Natural killer cell (primary cell): ENCODE results near the gene ADRA2B. TPM values are rescaled to one million over a fixed set of nuclear protein-coding genes. Genes with fewer than 3 reads are reported as not detected.

Experiments
- ATAC-seq, 3 donors: fragments of 150-1000 bp in 2 of 3; fragments of 200-7000 bp in 1 of 3; cut with Tn5 transposase; 1 replicate in 1 of 3; 2 replicates in 2 of 3; pipeline ENCODE4 v1.10.0; 2021; ENCODE audit warnings: mild to moderate bottlenecking in 2 of 3, moderate library complexity in 2 of 3
- DNase-seq, 2 donors: peaks; one replicate each; pipeline versions ENCODE4 v3.0.0 to v3.0.0-alpha.2; 2013 to 2021; ENCODE audit warnings: mixed read lengths in 1 of 2
- H3K27ac ChIP-seq: one replicate; pipeline ENCODE4 v1.5.1; 2013; ENCODE audit warnings: mild to moderate bottlenecking, low read length
- H3K27me3 ChIP-seq: one replicate; pipeline ENCODE4 v1.6.1; 2013; ENCODE audit warnings: low read length; ENCODE audit not compliant: control insufficient read depth, insufficient read depth
- H3K36me3 ChIP-seq: one replicate; pipeline ENCODE4 v1.6.1; 2013; ENCODE audit warnings: low read length; ENCODE audit not compliant: control insufficient read depth, insufficient read depth
- H3K4me1 ChIP-seq: one replicate; pipeline ENCODE4 v1.6.1; 2013; ENCODE audit warnings: low read length; ENCODE audit not compliant: control insufficient read depth, insufficient read depth
- H3K4me3 ChIP-seq: one replicate; pipeline ENCODE4 v1.5.1; 2013; ENCODE audit warnings: low read length
- H3K9me3 ChIP-seq: one replicate; pipeline ENCODE4 v1.6.1; 2013; ENCODE audit warnings: low read length; ENCODE audit not compliant: control insufficient read depth, insufficient read depth
- H3K27ac Mint-ChIP-seq, 2 donors: one replicate each; pipeline ENCODE4 v1.8.0; 2022; ENCODE audit warnings: mild to moderate bottlenecking in 2 of 2, mixed read lengths in 2 of 2, moderate library complexity in 1 of 2
- H3K27me3 Mint-ChIP-seq, 2 donors: one replicate each; pipeline ENCODE4 v1.8.0; 2022; ENCODE audit warnings: low read depth in 2 of 2, mixed read lengths in 2 of 2
- H3K36me3 Mint-ChIP-seq: one replicate; pipeline ENCODE4 v1.8.0; 2022; ENCODE audit warnings: mixed read lengths
- H3K4me1 Mint-ChIP-seq, 2 donors: one replicate each; pipeline ENCODE4 v1.8.0; 2022; ENCODE audit warnings: mixed read lengths in 2 of 2
- H3K4me3 Mint-ChIP-seq: one replicate; pipeline ENCODE4 v1.8.0; 2022; ENCODE audit warnings: mild to moderate bottlenecking, moderate library complexity, mixed read lengths
- H3K9me3 Mint-ChIP-seq, 2 donors: one replicate each; pipeline ENCODE4 v1.8.0; 2022; ENCODE audit warnings: mixed read lengths in 2 of 2
- WGBS: methylation state at CpG from one replicate; pipeline ENCODE4 v1.1.7; 2013; ENCODE audit warnings: missing lambda C conversion rate; ENCODE audit not compliant: insufficient coverage; 5-methylcytosine and 5-hydroxymethylcytosine counted together
- intact Hi-C: fragments of 100-400 bp; cut with micrococcal nuclease; formaldehyde crosslinking; loops from one replicate; pipeline ENCODE4 v1.14.2; 2022
- total RNA-seq, 4 donors: library from RNA; stranded (reverse); fragments of 120-200 nt in 1 of 4; gene quantifications; one replicate each; pipeline versions ENCODE4 v1.2.3 to v1.2.4, GENCODE V29; 2013 to 2022
- TF ChIP-seq, protein P1 (sequence below): fragments of 200-600 bp; IDR thresholded peaks from one replicate; pipeline ENCODE4 v1.8.0; 2022; ENCODE audit warnings: antibody characterized with exemption

ADRA2B gene
- total RNA-seq, 3 donors from 2014 or later (not counting 1 experiment from before 2014, with no cell fraction given) = 0.18 to 1.3 (median 0.38) TPM

DNA sequence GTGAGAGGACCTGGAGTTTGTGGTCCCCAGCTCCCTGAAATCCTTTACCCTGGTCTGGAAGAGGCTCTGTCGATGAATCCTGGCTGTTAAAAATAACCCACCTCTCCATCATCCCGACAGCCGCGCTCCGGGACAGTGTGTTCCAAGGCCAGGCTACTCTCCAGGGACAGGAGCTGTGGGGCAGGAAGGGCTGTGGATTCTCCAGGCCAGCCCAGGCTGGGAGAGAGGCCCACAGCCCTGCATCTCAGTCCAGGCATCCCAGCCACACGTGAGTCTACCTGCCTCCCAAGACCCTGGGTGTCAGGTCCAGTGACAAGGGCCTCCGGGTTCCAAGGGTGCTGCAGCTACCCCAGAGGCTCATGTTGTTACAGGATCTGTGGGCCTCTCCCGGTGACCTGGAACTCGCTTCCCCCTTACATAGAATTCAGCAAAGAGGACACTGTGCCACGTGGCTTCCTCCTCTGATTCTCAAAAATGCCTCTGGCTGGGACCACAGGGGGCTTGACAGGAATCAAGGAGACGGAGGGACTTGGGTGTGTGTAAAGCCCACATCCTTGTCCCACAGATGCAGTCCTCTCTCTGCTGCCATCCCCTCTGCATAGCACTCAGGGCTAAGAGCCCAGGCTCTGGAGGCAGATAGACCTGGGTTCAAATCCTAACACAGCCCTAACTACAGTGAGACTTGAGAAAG is 17.3 kb downstream of the ADRA2B start:
- Mint-ChIP-seq H3K9me3 (no peaks in the 10 kb centered on the region), H3K4me1 (no peaks in the 10 kb centered on the region), H3K27me3 (peaks cover 0 to 2% of the 10 kb centered on the region in 2 donors), H3K4me3 (no peak overlapping the region), H3K27ac (no peak overlapping the region), H3K36me3 (no peaks in the 10 kb centered on the region)
- no peaks in the 10 kb centered on the region for H3K4me1 ChIP-seq
- TF ChIP-seq, protein P1, sequence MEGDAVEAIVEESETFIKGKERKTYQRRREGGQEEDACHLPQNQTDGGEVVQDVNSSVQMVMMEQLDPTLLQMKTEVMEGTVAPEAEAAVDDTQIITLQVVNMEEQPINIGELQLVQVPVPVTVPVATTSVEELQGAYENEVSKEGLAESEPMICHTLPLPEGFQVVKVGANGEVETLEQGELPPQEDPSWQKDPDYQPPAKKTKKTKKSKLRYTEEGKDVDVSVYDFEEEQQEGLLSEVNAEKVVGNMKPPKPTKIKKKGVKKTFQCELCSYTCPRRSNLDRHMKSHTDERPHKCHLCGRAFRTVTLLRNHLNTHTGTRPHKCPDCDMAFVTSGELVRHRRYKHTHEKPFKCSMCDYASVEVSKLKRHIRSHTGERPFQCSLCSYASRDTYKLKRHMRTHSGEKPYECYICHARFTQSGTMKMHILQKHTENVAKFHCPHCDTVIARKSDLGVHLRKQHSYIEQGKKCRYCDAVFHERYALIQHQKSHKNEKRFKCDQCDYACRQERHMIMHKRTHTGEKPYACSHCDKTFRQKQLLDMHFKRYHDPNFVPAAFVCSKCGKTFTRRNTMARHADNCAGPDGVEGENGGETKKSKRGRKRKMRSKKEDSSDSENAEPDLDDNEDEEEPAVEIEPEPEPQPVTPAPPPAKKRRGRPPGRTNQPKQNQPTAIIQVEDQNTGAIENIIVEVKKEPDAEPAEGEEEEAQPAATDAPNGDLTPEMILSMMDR = no peak
- H3K27me3 ChIP-seq = no peaks in the 10 kb centered on the region
- H3K9me3 ChIP-seq = no peaks in the 10 kb centered on the region
- ATAC-seq (no peak), DNase-seq (peak in 1 of 2 donors; percentile 9)
- intact Hi-C loops = no loop called here
- no peak overlapping the region for H3K4me3 ChIP-seq
- H3K27ac ChIP-seq = no peak overlapping the region
- WGBS = 88% methylated on average over 11 of the region's 11 CpGs
- H3K36me3 ChIP-seq = no peaks in the 10 kb centered on the region

DNA sequence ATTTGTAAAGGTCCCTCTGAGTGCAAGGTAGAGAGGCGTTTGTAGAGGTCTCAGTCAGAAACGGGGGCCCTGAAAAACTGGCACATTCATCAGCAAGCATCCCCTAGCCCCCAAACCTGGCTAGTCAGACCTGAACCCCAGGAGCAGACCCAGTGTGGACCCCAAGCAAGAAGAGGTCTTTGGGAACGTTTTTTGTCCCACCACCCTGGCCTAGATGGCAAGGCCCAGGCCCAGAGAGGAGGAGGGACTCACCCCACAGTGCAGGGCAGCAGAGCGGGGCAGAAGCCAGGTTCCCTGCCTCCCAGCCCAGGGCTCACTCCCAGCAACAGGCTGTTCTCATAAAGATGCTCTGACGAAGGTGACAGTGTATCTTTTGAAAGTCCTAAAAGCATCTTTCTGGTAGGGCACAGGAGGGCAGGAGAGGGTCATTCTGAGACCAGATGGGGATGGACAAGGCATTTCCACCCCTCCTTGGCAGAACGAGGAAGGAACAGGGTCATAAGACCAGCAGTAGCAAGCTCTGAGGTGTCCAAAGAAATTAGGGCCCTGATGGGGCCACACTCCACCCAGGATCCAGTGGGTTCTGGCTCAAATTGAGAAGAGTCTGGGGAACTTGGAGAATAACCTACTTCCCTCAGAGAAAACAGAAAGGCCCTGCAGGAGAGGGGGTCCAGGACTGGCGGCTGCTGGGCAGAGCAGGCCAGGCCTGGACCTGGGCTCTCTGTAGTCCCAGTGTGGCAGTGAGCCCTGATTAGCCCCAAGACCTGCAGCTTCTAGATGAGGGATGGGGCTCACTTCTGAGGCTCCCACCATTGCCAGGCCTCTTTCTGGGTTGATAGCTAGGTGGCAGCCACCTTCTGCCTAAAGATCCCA is 18.2 kb downstream of the ADRA2B start:
- intact Hi-C loops = no loop called here
- ATAC-seq = no peak
- H3K4me3 Mint-ChIP-seq = no peak overlapping the region
- H3K27me3 ChIP-seq = no peaks in the 10 kb centered on the region
- no peaks in the 10 kb centered on the region for H3K36me3 ChIP-seq
- peaks cover 0 to 2% of the 10 kb centered on the region in 2 donors for H3K27me3 Mint-ChIP-seq
- no peaks in the 10 kb centered on the region for H3K9me3 Mint-ChIP-seq
- no peaks in the 10 kb centered on the region for H3K9me3 ChIP-seq
- H3K36me3 Mint-ChIP-seq = no peaks in the 10 kb centered on the region
- H3K4me1 ChIP-seq = no peaks in the 10 kb centered on the region
- WGBS = 75% methylated on average over 7 of the region's 7 CpGs
- no peak overlapping the region for H3K4me3 ChIP-seq
- TF ChIP-seq, protein P1 = no peak
- no peaks in the 10 kb centered on the region for H3K4me1 Mint-ChIP-seq
- H3K27ac ChIP-seq = no peak overlapping the region
- H3K27ac Mint-ChIP-seq = no peak overlapping the region
- peak in 1 of 2 donors; percentile 7 for DNase-seq

DNA sequence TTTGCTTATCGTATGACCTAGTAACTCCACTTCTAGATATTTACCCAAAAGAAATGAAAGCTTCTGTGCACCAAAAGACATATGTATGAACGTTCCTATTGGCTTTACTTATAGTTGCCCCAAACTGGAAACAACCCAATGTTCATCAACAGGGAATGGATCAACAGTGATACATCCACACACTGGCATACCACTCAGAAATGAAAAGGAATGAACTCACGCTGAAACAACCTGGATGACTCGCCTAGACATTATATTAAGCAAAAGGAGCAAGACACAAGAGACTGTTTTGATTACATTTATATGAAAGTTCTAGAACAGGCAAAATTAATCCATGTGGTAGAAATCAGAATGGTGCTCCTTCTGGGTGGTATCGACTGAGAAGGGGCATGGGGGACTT is 18.9 kb downstream of the ADRA2B start:
- Mint-ChIP-seq H3K4me3 (no peak overlapping the region), H3K4me1 (no peaks in the 10 kb centered on the region), H3K9me3 (no peaks in the 10 kb centered on the region), H3K36me3 (no peaks in the 10 kb centered on the region), H3K27ac (no peak overlapping the region), H3K27me3 (peaks cover 0 to 2% of the 10 kb centered on the region in 2 donors)
- TF ChIP-seq, protein P1 = no peak
- no peak for ATAC-seq
- Histone ChIP-seq H3K4me3 (no peak overlapping the region), H3K4me1 (no peaks in the 10 kb centered on the region), H3K27me3 (no peaks in the 10 kb centered on the region), H3K9me3 (no peaks in the 10 kb centered on the region), H3K27ac (no peak overlapping the region), H3K36me3 (no peaks in the 10 kb centered on the region)
- intact Hi-C loops = no loop called here
- 86% methylated on average over 5 of the region's 5 CpGs for WGBS
- DNase-seq = no peak
